Stimulated activated CD4-positive, alpha-beta T cell treated with anti-CD3 and anti-CD28 coated beads, Interleukin-1b, Interleukin-23, amount 100 ng/mL, for 4 hours (primary cell): Measurements from ENCODE around the gene MYBL2.
"Not testable (repeated sequence)": the region's sequence is repeated elsewhere in the genome, so short reads cannot be mapped to it uniquely, and the experiment has no call there.

ENCODE experiments used
- DNase-seq, 2 donors: peaks; one replicate each; pipeline ENCODE4 v3.0.0-alpha.2; 2020; ENCODE audit warnings: low read depth in 2 of 2

The MYBL2 gene

GRCh38 chr20:43666376-43667328 lies at the start of gene MYBL2:
TSS of gene MYBL2 (plus strand) at chr20:43667114. CDS start at chr20:43667284, 170 bp downstream.
- peak; percentile 41 to 63 for DNase-seq

GRCh38 chr20:43631598-43631997 lies 35.3 kb upstream of the MYBL2 start:
- no peak for DNase-seq

GRCh38 chr20:43636429-43636828 lies 30.5 kb upstream of the MYBL2 start:
- no peak for DNase-seq

- DNase-seq = no peak
Observed at GRCh38 chr20:43642548-43642947, 24.4 kb upstream of the MYBL2 start.

GRCh38 chr20:43650997-43651525 lies 15.9 kb upstream of the MYBL2 start:
- DNase-seq = no peak

- not testable (repeated sequence) for DNase-seq
Observed at GRCh38 chr20:43651650-43652184, 15.2 kb upstream of the MYBL2 start.

- DNase-seq = no peak
Observed at GRCh38 chr20:43653966-43654365, 12.9 kb upstream of the MYBL2 start.

GRCh38 chr20:43655176-43655575 lies 11.7 kb upstream of the MYBL2 start:
- DNase-seq = not testable (repeated sequence)

- no peak for DNase-seq
Observed at GRCh38 chr20:43655937-43656336, 11.0 kb upstream of the MYBL2 start.

- DNase-seq = no peak
Observed at GRCh38 chr20:43658069-43658722, 8.7 kb upstream of the MYBL2 start.

- DNase-seq = no peak
Observed at GRCh38 chr20:43658723-43659419, 8.0 kb upstream of the MYBL2 start.

- DNase-seq = no peak
Observed at GRCh38 chr20:43662943-43663655, 3.8 kb upstream of the MYBL2 start.

GRCh38 chr20:43665466-43666176 lies 1.3 kb upstream of the MYBL2 start:
- no peak for DNase-seq

- no peak for DNase-seq
Observed at GRCh38 chr20:43667341-43668132, 623 bp downstream of the MYBL2 start.

GRCh38 chr20:43669332-43669731 lies 2.4 kb downstream of the MYBL2 start:
- no peak for DNase-seq

GRCh38 chr20:43670423-43670822 lies 3.5 kb downstream of the MYBL2 start:
- DNase-seq = no peak

- DNase-seq = no peak
Observed at GRCh38 chr20:43676368-43676767, 9.5 kb downstream of the MYBL2 start.

- DNase-seq = no peak
Observed at GRCh38 chr20:43680981-43681380, 14.1 kb downstream of the MYBL2 start.

GRCh38 chr20:43681468-43681942 lies 14.6 kb downstream of the MYBL2 start:
- DNase-seq = no peak
